Kidney (tissue), 14 donors: Measurements from ENCODE around the gene CCDC70. TPM values are rescaled to one million over a fixed set of nuclear protein-coding genes. Genes with fewer than 3 reads are reported as not detected.

ENCODE experiments used
- DNase-seq, 5 donors: peaks; one replicate each; pipeline ENCODE4 v3.0.0-alpha.2; 2013 to 2020
- FAIRE-seq: peaks from 2 replicates; lab custom pipeline; 2012; peaks lifted over from hg19 to GRCh38; lab: Jason Lieb, UNC
- H3K27ac ChIP-seq, 2 donors: one replicate each; pipeline ENCODE4 v1.7.0; 2013; ENCODE audit warnings: low read depth in 2 of 2, low read length in 2 of 2, inconsistent platforms in 1 of 2
- H3K27me3 ChIP-seq: one replicate; pipeline ENCODE4 v1.7.1; 2013; ENCODE audit warnings: low read length, inconsistent platforms; ENCODE audit not compliant: control insufficient read depth, insufficient read depth
- H3K36me3 ChIP-seq, 3 donors: one replicate each; pipeline versions ENCODE4 v1.7.0 to v1.7.1; 2013; ENCODE audit warnings: low read length in 3 of 3, control low read depth in 1 of 3, inconsistent platforms in 1 of 3; ENCODE audit not compliant: insufficient read depth in 3 of 3, control insufficient read depth in 2 of 3
- H3K4me1 ChIP-seq, 3 donors: one replicate each; pipeline versions ENCODE4 v1.7.0 to v1.7.1; 2013; ENCODE audit warnings: low read length in 3 of 3, inconsistent platforms in 1 of 3, low read depth in 1 of 3; ENCODE audit not compliant: control insufficient read depth in 2 of 3, insufficient read depth in 2 of 3
- H3K4me3 ChIP-seq, 3 donors: one replicate each; pipeline versions ENCODE4 v1.7.0 to v1.8.1; 2013; ENCODE audit warnings: low read length in 3 of 3, control low read depth in 1 of 3, inconsistent platforms in 1 of 3
- H3K9ac ChIP-seq, 3 donors: one replicate each; pipeline versions ENCODE4 v1.7.0 to v1.7.1; 2013; ENCODE audit warnings: low read length in 3 of 3, control low read depth in 1 of 3, inconsistent platforms in 1 of 3
- H3K9me3 ChIP-seq, 3 donors: one replicate each; pipeline versions ENCODE4 v1.7.0 to v1.7.1; 2013; ENCODE audit warnings: low read length in 3 of 3, control low read depth in 1 of 3, inconsistent platforms in 1 of 3; ENCODE audit not compliant: control insufficient read depth in 2 of 3, insufficient read depth in 1 of 3
- CTCF ChIP-seq: IDR thresholded peaks from 3 replicates; pipeline ENCODE4 v1.5.1; 2012; ENCODE audit warnings: mild to moderate bottlenecking, moderate library complexity, borderline replicate concordance; ENCODE audit not compliant: insufficient read depth; ENCODE audit errors: extremely low read depth
- intact Hi-C: fragments of 100-400 bp; cut with DNase I; formaldehyde crosslinking; loops from one replicate; pipeline ENCODE4 v1.11.1; 2022
- polyA plus RNA-seq: library from polyadenylated mRNA; stranded (reverse); fragments of 350-450 nt; fragmentation: Illumina TruSeq; extraction: RNeasy Lipid Tissue Mini Kit (QIAGEN cat#74804); gene quantifications from one replicate; pipeline ENCODE4 v1.2.3, GENCODE V29; 2014; ENCODE audit warnings: low read depth, low replicate concordance; ENCODE audit not compliant: insufficient read depth
- total RNA-seq: library from RNA; stranded (reverse); fragmentation: NEBNext Ultra II Directional; extraction: Animal tissue kit (Norgen Biotek cat#: 25700); gene quantifications from one replicate; pipeline ENCODE4 v1.2.1, GENCODE V29; 2021
- donor health status: control.
- donor health status: control.
- donor health status: control.
- donor health status: control.
- donor health status: control.
- donor health status: DM: yes; HTN: yes; CAD: no.
- donor health status: Normal renal cell carcinoma (clear cell type).

The CCDC70 gene
- total and polyA plus RNA-seq, 2 donors from 2014 or later: not detected

GRCh38 chr13:51818781-51819511 is 42.8 kb upstream of the CCDC70 start:
- H3K9me3 ChIP-seq: no peaks in the 10 kb centered on the region
- peaks cover 0 to 5% (median 5%) of the 10 kb centered on the region in 3 donors for H3K4me1 ChIP-seq
- TF ChIP-seq CTCF: no peak
- H3K9ac ChIP-seq: no peak overlapping the region
- no peaks in the 10 kb centered on the region for H3K27me3 ChIP-seq
- no peak overlapping the region for H3K4me3 ChIP-seq
- H3K27ac ChIP-seq: no peak overlapping the region
- H3K36me3 ChIP-seq: no peaks in the 10 kb centered on the region
- intact Hi-C loops: no loop called here
- no peak for FAIRE-seq
- DNase-seq: no peak

- TF ChIP-seq CTCF: no peak
- no peaks in the 10 kb centered on the region for H3K9me3 ChIP-seq
- no peak for DNase-seq
- no peaks in the 10 kb centered on the region for H3K36me3 ChIP-seq
- H3K27me3 ChIP-seq: no peaks in the 10 kb centered on the region
- H3K9ac ChIP-seq: no peak overlapping the region
- intact Hi-C loops: no loop called here
- FAIRE-seq: no peak
- H3K4me1 ChIP-seq: peaks cover 0 to 5% (median 5%) of the 10 kb centered on the region in 3 donors
- no peak overlapping the region for H3K4me3 ChIP-seq
- no peak overlapping the region for H3K27ac ChIP-seq
Measured at GRCh38 chr13:51819544-51819943, 42.2 kb upstream of the CCDC70 start.

GRCh38 chr13:51820016-51820597 is 41.7 kb upstream of the CCDC70 start:
- Histone ChIP-seq H3K27me3 (no peaks in the 10 kb centered on the region), H3K4me1 (peaks cover 0 to 2% (median 0%) of the 10 kb centered on the region in 3 donors), H3K36me3 (no peaks in the 10 kb centered on the region), H3K9ac (no peak overlapping the region), H3K27ac (no peak overlapping the region), H3K9me3 (no peaks in the 10 kb centered on the region), H3K4me3 (no peak overlapping the region)
- FAIRE-seq (no peak), DNase-seq (no peak)
- TF ChIP-seq CTCF: no peak
- intact Hi-C loops: no loop called here
